CD4-positive, alpha-beta T cell treated with Interleukin-10 for 1 hour (primary cell): Measurements from ENCODE around the gene SLC22A13.
"Not testable (repeated sequence)": the region's sequence is repeated elsewhere in the genome, so short reads cannot be mapped to it uniquely, and the experiment has no call there.

ENCODE experiments used
- DNase-seq: peaks from one replicate; pipeline ENCODE4 v3.0.0-alpha.2; 2020

SLC22A13 gene

GRCh38 chr3:38266810-38267209 lies 1.2 kb downstream of the SLC22A13 start:
- DNase-seq, result no peak

- DNase-seq, result no peak
Observed at GRCh38 chr3:38267662-38268061, 2.0 kb downstream of the SLC22A13 start.

DNA sequence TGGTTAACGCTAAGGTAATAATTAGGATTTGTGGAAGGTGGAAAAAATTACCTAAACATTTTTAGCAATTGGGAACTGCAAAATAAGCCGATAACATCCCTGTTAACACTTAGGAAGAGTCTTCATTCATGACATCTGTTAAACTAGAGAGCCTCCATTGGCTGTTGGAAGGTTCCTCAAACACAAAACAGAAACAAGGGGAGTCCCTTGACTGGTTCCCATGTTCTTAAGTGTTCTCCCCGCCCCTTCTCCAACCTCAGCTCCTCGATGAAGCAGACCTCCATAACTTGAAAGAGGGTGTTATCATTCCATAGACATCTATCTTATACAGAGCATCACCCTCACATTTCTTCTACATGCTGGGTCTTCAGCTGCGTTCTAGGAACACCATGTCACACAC lies 2.5 kb downstream of the SLC22A13 start:
- no peak for DNase-seq

DNA sequence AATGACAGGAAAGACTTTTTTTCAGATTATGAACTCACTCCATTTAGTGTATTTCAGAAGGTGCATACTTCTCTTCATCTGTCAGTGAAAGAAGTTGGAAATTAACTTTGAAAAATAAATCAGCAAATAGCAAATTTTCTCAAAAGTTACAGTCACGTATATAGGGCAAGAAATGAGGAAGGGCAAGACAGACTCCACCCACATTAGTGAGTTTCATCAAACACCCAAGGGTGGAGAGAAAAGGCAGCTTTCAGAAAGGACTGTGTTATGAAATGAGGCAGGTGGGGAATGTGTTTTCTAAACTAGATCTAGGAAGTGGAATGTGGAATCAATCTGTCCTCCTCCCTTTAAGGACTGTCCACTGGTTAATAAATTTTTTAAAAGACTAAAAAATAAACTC lies 2.9 kb downstream of the SLC22A13 start:
- DNase-seq, result no peak

DNA sequence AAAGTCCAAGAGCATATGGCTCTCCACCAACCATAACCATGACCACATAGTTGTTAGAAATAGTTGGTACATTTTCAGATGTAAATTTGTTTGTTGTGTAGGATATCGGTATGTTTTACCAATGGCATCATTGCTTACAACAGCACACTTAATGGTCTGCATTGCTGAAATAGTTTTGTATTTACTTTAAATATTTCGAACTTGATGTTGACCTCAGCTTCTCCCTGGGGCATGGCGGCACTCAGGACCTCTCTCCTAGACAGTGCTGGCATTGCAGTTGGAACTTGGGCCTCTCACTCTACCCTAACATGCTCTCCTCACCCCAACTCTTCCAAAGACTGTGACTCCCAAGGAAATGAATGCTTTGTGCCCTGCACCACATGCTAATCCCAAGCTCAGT lies 5.0 kb downstream of the SLC22A13 start:
- no peak for DNase-seq

GRCh38 chr3:38271553-38271952 lies 5.9 kb downstream of the SLC22A13 start:
- DNase-seq, result no peak

- no peak for DNase-seq
Observed at GRCh38 chr3:38274864-38275649, 9.4 kb downstream of the SLC22A13 start.

- no peak for DNase-seq
Observed at GRCh38 chr3:38275658-38276057, 10.0 kb downstream of the SLC22A13 start.

- no peak for DNase-seq
Observed at GRCh38 chr3:38276081-38276916, 10.7 kb downstream of the SLC22A13 start.

- DNase-seq, result no peak
Observed at GRCh38 chr3:38276917-38277630, 11.5 kb downstream of the SLC22A13 start.

- no peak for DNase-seq
Observed at GRCh38 chr3:38278841-38279240, 13.2 kb downstream of the SLC22A13 start.

GRCh38 chr3:38281895-38282686 lies 16.5 kb downstream of the SLC22A13 start, which contains the start of gene SLC22A14:
Gene SLC22A14, plus strand, starts transcription at chr3:38282294. Its CDS starts 23,733 bp downstream, at chr3:38306027.
- no peak for DNase-seq

DNA sequence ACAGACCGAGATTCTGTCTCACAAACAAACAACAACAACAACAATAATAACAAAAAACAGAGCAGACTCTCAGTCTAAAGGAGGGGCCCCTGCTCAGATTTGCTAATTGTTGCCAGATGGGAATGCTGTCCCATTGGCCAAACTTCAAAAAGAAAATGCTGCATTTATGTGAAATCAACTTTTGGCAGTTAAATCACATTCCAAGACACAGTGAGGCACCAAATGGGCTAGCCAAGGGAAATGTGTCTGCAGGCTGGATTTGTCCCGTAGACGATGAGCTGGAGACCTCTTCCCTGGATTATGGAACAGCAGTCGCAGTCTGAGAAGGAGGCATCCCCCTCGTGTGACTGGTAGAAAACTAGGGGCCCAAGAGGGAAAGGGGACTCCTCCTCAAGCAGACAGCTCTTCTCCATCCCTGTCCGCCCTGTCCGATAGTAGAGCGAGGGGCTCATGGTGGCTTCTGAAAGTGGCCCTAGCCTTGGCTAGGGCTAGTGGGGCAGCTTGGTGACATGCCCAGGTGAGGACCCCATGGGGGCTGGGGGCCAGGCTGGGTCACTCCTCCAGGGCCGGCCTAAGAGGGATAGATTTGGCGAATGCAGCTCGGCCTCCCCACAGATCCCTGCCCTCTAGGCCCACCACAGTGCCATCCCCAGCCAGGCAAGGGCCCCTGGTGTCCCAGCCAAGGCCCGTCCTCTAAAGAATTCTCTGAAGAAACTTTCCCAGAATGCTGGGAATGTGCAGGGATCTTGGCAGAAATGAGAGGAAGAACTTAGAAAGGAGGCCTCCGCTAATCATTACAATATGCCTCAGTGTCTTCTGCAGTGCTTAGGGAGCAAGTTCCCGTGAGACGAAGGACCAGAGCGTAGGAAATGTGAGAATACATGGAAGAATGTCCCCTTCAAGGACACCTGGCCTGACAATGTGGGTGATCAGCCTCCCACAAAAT lies 18.5 kb downstream of the SLC22A13 start:
- no peak for DNase-seq

DNA sequence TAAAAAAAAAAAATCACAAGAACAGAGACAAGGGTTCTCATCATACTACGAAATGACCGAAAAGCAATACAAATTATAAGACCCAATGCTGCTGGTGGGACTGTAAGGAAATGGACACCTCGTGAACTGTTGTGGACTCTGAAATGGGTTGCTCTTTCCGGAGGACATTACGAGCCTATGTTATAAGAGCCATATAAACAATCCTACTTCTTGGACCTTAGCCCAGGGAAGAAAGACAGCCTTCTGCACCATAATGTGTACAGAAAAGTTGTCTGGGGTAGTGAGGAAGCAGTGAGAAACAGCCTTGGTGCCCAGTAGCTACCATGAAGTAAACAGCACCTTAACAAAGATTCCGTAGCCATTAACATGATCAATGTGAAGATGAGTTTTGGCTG lies 19.1 kb downstream of the SLC22A13 start:
- DNase-seq, result no peak

DNA sequence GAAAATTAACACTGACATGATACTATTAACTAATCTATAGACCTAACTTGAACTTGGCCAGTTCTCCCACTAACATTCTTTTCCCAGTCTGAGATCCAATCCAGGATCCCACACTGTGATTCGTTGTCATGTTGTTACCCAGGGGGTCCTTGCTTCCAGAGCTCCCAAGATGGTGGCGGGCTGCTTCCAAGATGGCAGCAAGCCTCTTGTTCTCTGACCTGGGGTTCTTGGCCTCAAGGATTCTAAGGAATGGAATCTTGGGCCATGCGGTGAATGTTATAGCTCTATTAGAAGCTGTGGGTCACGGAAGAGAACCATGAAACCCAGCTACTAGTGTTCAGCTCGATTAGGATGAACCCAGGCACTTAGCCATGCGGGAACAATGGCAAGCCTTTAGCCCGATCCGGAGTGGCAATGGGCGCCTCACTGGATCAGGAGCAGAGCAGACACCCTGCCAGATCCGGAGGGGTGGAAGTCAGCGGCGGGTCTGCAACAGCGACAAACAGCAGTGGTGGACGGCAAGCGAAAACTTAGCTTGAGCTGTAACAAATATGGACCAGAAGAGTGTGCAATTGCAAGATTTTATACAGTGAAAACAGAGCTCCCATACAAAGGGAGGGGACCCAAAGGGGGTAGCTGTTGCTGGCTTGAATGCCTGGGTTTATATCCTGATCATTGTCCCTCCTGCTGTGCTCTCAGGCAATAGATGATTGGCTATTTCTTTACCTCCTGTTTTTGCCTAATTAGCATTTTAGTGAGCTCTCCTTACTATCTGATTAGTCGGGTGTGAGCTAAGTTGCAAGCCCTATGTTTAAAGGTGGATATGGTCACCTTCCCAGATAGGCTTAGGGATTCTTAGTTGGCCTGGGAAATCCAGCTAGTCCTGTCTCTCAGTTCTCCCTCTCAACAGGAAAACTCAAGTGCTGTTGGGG lies 23.9 kb downstream of the SLC22A13 start:
- not testable (repeated sequence) for DNase-seq

- not testable (repeated sequence) for DNase-seq
Observed at GRCh38 chr3:38297053-38297452, 31.4 kb downstream of the SLC22A13 start.

DNA sequence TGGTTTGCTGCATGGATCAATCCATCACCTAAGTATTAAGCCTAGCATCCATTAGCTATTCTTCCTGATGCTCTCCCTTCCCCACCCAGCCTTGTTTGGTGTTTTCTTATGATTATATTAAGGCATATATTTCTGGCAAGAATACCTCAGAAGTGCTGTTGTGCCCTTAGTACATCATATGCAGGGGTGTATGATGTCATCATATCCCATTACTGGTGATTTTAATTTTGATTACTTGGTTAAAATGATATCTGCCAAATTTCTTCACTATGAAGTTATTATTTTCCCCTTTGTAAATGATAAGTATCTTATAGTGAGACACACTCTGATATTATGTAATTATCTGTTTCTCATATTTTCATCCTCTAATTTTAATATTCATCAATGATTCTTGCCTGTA lies 31.9 kb downstream of the SLC22A13 start:
- no peak for DNase-seq

GRCh38 chr3:38297947-38298711 lies 32.5 kb downstream of the SLC22A13 start:
- DNase-seq, result peak; percentile 7

GRCh38 chr3:38306941-38307340 lies 41.3 kb downstream of the SLC22A13 start:
- DNase-seq, result no peak
